Measurements from ENCODE around the gene WDR77.

The WDR77 gene

DNA sequence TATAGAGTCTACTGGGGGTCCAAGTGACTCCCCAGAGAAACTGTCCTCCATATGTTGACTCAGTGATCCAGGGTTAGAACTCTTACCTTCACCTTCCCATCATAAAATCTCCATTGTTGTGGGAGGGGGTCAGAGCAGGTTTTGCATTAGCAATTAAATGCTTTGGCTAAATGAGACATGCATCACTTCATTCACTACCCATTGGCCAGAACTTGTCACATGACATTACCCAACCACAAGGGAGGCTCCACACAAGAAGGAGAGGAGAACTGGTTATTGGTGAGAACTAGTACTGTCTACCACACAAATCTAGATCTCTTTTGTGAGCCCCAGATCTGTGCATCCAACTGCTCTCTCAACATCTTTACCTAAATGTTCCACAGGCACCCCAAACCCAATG lies 20.5 kb upstream of the WDR77 start:
- no peak for DNase-seq (ENCODE audit: low spot score)

DNA sequence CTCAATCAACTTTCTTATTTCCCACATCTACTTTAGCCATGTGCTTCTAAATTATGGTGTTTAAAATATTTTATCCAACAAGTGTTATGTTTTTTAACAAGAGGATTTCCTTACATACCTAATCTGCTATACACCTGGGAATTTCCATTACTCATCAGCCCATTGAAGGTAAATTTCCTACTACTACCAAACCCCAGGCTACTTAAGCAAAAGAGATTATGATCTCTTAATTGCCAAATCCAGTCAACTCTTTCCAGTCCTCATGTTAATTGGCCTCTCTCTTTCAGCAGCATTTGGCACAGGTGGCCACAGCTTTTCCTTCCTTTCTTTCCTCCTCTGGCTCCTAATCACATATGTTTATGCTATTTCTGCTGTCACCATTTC lies 19.7 kb upstream of the WDR77 start:
- DNase-seq (ENCODE audit: low spot score), result no peak

DNA sequence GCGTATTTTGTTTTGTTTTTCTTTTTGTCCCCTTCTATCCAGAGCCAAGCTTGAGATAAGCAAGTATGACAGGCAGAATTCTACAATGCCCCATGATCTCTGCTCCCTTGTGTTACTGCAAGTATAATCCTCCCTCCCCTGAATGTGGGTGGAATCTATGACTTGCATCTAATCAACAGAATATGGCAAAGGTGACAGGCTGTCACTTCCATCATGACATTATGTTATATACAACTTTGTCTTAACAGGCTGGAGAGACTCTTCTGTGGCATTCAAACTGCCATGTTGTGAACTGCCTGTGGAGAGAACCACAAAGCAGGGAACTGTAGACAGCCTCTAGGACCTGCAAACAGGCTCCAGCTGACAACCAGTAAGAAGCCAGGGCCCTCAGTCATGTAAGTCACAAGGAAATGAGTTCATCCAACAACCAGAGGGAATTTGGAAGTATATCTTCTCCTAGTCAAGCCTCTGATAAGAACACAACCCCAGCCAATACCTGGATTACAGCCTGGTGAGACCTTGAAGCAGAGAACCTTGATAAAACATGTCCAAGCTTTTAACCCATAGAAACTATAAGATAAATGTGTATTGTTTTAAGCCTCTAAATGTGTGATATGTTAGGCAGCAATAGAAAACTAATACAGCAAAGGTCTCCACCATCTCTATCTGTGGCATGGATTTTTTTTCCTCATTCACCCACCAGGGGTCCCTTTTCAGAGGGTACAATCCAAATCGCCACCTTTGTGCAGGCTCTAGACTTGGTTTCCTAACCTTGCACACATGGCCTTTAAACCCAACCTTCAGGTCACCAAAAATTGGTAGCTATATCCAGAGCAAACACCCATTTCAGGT lies 19.0 kb upstream of the WDR77 start:
- no peak for DNase-seq (ENCODE audit: low spot score)

DNA sequence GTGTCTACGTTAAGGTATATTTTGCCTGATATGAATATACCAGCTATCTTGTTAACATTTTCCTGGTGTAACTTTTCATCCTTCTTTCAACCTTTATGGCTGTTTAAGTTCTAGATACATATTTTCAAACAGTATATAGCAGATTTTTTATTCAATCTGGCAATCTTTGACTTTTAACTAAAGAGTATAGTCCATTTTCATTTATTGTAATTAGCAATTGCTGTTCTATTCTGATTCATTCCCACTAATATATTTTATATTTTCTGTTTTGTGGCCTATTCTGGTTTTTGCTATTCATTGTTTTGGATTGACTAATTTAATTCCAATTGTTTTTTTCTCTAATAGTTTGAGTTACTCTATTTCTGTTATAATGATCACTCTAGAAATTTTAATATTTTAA lies 17.4 kb upstream of the WDR77 start:
- no peak for DNase-seq (ENCODE audit: low spot score)

DNA sequence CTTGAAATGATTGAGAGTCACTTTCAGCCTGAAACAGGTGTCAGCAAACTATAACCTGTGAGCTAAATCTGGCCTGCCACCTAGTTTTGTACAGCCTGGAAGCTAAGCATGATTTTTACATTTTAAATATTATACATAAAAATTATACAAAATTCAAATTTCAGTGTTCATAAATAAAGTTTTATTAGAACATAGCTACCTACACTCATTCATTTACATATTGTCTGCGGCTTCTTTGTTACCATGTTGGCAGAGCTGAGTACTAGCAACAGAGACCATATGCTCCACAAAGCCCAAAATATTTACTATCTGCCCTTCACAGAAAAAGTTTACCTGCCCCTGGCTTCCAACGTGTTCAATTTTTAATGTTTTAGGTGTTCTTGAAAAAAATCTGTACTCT lies 16.7 kb upstream of the WDR77 start:
- no peak for DNase-seq (ENCODE audit: low spot score)

DNA sequence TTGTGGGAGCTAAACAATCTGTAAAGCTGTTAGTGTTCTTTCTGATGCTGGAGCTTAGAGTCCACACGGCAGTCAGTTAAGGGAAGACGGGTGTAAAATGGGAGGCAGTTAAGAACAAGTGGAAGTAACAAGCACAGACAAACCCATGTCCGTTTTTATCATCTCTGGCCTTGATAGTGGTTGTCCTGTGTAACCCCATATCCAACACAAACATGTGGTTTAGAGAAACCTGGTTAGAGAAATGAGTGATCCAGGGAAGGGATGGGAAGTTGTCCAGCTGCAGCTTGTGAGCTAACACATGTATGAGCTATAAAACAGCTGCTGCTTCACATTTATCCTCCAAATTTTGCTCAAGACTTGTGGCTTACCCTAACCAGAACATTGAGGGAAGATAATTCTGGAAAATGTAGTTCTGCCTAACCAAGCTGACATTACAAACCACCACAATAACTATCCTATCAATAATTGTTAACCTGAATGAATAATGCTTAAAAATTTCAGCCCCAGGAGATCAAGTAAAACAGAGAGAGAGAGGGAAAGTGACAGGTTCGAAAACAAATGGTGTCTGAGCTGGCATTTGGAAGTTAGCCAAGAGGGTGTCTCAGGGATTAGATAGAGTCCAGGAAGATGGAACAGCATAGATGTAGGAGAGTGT lies 14.1 kb upstream of the WDR77 start:
- DNase-seq (ENCODE audit: low spot score), result no peak

DNA sequence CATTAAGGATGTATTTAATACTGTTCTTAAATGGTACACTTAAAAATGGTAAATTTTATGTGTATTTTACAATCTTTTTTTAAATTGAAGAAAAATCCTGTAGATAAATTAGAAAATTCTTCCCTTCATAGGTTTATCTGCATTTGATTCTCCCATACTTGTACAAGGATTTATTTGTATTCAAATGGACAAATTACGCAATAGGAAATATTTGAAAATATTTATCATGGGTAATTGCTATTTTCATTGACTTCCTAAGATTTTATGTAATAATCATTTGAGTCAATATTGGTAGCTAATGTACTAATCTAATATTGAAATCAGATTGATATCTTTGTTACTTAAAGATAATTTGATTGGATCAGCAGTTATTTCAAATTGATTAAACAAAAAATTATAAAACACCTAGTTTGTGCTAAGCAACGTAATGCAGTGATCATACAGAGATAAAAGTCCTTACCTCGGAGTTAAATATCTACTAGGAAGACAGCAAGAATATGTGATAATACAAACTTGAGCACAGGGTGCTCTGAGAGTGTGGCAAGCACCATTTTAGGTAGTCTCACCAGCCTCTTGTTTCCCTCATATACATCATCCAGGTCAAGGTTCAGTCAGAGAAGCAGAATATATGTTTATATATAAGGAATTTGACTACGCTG lies 13.4 kb upstream of the WDR77 start:
- no peak for DNase-seq (ENCODE audit: low spot score)

DNA sequence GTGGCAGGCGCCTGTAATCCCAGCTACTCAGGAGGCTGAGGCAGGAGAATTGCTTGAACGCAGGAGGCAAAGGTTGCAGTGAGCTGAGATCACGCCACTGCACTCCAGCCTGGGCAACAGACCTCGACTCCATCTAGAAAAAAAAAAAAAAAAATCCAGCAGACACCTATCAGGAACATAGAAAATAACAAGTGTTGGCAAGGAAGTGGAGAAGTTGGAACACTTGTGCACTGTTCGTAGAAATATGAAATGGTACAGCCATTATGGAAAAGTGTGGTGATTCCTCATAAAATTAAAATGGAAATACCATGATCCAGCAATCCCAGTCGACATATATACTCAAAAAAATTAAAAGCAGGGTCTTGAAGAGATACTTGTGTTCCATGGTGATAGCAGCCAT lies 12.7 kb upstream of the WDR77 start:
- no peak for DNase-seq (ENCODE audit: low spot score)

DNA sequence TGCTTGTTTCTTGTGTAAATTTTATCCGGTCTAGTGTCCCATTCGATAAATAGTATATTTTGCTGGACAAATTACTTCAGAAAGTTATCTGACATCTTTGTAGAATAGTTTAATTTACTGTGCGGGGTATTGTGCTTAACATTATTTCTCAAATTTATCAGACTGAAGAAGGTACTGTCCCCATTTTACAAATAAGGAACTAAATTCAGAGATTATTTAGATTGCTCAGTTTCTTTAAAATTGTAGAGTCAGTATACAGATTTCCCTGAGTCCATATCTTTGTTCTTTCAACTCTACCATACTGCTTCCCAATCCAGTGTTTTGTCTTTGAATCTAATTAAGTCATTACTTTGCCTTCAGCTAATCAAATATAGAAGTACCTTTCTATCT lies 6.6 kb upstream of the WDR77 start:
- no peak for DNase-seq (ENCODE audit: low spot score)

DNA sequence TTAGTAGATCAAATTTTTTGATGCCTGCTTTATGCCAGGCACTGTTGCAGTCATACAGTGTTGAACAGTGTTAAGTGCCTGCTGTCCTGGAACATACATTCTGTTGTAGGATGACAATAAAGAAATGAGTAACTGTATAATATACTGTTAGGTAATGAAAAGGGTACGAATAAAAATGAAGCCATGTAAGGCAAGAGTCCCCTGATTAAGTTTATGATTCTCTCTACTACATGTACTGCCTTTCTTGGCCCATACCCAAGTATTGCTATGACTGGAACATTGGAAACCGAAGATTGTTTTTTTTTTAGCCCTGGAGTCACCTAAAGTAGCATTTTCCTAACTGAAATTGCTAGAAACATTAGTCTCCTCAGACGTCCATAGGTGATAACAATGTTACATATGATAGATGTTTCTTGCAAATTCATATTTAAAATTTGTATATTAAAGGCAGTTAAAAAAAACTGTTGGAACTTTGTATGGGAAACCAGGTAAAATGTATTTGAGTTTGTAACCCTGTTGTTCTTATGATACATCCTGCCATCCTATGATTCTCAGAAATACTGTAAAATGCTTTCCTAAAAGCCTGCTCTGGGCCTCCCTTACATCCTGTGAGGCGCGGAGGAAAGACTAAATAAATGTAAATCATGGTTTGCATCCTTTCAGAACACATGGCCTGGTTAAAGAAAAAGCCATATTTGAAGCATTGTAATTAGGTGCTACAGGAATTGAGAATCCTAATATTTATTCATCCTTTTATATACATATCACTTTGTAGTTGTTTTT lies 6.0 kb upstream of the WDR77 start:
- DNase-seq (ENCODE audit: low spot score), result no peak

DNA sequence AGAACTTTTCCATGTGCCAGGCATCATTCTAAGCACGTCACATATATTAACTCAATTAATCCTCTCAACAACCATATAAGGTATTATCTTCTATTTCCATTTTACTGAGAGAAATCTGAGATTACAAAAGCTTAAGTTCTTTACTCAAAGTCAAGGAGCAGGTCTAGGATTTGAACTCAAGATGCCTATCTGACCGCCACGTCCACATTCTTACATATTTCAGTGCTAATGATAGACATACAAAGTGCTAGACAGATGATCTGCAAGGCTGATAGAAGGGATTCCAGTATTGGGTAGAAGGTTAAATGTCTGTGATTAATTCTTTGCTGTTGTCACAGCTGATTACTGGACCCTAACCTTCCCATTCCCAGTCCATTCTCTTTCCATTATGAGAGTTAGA lies 4.7 kb upstream of the WDR77 start:
- no peak for DNase-seq (ENCODE audit: low spot score)

DNA sequence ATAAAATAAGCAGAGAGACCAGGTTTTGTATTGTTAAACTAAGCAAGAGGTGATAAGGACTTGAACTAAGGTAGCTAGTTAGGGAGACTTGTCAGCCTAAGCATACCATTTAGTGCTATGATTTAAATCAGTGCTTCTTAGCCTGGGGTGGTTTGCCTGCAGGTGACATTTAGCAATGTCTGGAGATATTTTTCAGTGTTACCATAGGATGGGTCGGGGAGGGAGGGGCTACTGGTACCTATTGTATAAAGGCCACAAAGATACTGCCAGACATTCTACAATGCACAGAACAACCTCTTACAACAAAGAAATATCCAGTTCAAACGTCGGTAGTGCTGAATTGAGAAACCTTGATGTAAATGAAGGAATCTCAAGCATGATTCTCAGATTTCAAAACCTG lies 3.5 kb upstream of the WDR77 start:
- DNase-seq (ENCODE audit: low spot score), result no peak

DNA sequence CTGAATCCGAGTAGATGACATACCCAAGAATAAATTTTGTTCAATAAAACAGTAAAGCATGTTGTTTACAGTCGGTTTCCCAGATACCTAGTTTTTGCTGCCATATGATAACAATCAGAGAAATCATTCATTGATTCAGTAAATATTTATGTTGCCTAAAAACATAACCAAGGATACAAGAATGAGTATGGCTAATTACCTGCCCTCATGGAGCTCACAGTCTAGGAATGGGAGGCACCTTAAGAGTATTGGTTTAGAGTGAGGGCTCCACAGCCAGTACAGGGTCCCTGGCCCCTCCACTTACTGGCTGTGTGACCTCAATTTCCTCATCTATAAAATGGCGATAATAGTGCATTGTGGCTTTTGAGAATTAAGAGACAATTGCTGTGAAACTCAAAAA lies 1.1 kb upstream of the WDR77 start:
- no peak for DNase-seq (ENCODE audit: low spot score)

DNA sequence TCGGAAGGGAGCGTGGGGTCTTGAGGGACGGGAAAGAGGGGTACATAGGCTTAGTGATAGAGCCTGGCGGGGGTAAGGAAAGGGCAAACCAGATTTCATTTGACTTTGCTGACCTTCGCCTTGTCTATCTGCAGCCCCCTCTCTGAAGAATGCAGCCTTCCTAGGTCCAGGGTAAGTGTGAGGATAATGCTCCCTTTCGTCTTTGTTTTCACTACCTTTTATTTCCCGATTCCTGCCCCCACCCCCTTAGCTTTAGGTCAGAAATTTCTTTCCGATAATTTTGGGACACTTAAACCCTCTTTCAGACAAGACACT lies 604 bp upstream of the WDR77 start:
- no peak for DNase-seq (ENCODE audit: low spot score)

DNA sequence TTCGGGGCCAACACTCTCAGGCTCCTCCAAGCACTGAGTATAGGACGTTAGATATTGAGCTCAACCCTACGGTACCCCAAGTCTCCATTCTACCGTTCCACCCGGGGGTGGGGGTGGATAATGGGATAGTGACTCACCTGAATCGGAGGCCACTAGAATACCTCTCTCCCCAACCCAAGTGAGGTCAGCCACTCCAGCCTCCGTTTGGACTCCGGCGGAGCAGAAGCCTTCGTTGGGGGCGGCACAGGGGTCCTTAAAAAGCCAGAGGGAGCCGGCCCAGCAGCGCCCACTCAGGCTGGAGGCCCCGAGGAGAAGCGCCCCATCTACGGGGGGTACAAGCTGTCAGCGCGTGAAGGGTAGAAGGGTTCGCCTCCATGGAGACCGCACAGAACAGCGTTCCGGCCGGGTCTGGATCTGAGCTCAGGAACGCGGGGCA lies 556 bp downstream of the WDR77 start:
- peak; percentile 25 for DNase-seq (ENCODE audit: low spot score)

DNA sequence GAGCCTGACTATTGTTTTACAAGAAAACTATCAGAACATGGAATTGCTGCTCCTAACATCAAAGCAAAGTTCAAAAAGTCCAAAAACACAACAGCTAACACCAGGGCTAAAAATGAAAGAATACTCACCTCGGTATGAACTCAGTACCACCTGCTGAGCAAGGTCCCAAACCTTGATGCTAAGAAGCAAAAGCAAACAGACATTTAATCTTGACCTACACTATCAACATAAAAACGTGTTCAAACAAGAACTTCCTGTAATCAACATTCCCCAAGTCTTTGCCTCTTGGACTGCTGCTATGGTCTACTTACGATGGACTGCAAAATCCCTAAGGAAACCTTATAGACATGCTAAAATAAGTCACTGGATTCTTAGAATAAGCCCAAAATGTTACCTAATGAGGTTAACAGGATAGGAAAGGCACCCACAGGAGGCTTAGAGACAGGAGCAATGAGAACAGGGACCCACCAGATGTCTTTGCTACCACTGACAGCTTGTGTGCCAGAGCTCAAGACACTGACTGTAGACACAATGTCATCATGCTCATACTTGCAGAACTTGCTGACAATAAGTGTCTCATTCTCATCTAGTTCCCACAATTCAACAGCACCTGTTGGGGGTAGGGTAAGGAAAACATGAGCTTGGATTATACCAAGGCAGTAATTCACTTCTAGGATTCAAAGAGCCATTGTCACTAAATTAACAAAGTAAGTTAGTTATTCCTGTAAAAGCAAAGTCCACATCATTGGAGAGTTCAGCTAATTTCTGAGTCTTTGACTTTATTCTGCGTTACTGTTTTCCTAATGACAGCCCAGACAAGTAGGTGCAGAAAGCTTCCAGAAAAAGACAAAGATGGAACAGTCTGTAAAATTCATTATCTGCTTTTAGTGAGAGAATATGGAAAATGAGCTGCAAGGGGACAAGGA lies 1.8 kb downstream of the WDR77 start:
- DNase-seq (ENCODE audit: low spot score), result no peak

DNA sequence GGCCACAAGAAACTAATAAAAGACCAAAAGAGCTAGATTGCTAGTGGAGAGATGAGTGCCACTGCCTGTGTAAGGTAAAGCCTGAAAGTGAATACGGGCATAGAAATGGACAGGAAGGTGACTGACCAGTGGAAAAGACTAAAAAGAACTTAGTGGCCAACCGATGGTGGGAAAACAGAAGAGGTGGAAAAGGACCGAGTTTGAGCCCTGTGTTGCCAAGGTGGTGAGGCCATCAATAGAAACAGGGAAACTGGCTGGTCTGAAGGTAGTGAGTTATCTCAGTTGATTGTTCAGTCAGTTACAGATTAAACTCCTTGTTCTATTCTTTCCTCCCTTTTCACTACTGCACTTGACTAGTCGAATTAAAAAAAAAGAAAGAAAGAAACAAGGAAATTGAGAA lies 2.5 kb downstream of the WDR77 start:
- DNase-seq (ENCODE audit: low spot score), result no peak

DNA sequence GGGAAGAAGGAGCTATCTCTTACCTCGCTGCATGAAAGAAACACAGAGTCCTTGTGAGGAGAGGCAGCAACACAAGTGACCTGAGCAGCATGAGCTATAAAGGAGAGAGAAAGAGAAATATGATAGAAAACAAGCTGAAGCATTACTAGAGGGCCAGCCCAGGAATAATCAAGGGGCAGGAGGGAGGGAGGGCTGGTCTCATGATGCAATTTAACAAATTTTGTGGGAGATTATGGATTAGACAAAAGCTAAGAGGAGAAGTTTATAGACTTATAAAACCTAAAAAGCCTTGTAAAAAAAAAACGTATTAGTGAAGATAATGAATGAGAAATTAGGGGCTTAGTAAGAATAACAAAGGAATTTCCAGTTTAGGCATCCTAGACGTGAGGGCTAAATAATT lies 5.0 kb downstream of the WDR77 start:
- no peak for DNase-seq (ENCODE audit: low spot score)

DNA sequence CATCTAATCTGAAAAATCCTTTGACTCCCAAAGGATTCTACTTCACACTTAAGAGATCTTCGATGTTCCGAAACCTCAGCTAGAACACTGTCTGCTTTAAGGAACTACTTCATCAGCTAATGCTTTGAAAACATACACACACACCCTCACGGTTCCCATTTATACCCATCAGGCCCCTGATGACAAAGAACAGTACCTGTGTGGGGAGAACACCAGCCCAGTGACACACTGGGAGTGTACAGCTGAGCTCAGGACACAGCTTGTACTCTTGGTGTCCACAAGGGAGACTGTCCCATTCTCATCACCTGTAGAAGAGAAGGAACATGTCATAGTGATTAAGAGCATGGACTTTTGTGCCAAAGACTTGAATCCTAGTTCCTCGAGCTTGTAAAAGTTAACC lies 6.6 kb downstream of the WDR77 start:
- no peak for DNase-seq (ENCODE audit: low spot score)

DNA sequence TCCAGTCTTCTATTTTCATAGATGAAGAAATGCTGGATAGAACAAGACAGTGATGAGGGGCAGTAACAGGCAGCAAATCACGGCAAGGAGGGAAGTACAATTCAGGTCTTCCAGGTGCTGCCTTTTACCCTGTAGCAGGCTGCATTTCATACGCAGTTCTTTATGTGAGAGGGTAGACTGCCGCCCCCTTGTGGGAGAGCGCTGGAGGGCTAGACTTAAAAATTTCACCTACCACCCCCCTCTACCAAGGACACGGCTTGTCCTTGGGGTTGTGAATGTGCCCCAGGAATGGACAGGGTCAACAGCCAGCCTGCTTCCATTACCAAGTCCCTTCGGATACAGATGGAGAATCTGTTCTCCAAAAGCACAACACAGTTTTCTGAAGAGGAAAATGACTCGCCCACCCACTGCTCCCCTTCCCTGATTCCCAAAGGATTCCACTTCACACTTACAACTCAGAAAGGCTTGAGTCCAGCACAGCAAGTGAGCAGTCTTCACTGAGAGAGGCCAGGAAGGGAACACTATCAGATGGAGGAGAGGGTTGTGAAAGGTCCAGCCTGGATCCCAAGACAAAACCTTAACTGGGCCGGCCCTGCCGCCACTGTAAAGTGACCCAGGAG lies 7.4 kb downstream of the WDR77 start:
- DNase-seq (ENCODE audit: low spot score), result peak; percentile 60

Data from germinal center (tissue), 1 donor.